Caki2 (cell line): ENCODE results near the gene SERPINA1. TPM values are rescaled to one million over a fixed set of nuclear protein-coding genes. Genes with fewer than 3 reads are reported as not detected.
"Not testable (repeated sequence)": the region's sequence is repeated elsewhere in the genome, so short reads cannot be mapped to it uniquely, and the experiment has no call there.

ENCODE experiments used
- DNase-seq: peaks from one replicate; pipeline ENCODE4 v3.0.0-alpha.2; 2015; ENCODE audit warnings: low read depth
- in situ Hi-C: cut with HindIII; loops from 2 replicates; pipeline ENCODE4 v1.10.0; 2016; ENCODE audit warnings: low sequenced_read_pairs, low pct_unique_long_range_greater_than_20kb, mixed read lengths
- total RNA-seq: library from RNA; depleted of rRNA; stranded (reverse); fragments of >200 nt; shearing (Covaris generic); gene quantifications from 2 replicates; pipeline ENCODE4 v1.2.3, GENCODE V29; 2014; ENCODE audit warnings: low replicate concordance

Gene SERPINA1
- total RNA-seq, 1 experiment from 2014 or later = 0.24 TPM

- in situ Hi-C loops = no loop called here
- DNase-seq = no peak
These were observed 12.1 kb downstream of the SERPINA1 start for GRCh38 chr14:94376108-94376975.

- in situ Hi-C loops = no loop called here
- no peak for DNase-seq
These were observed 12.8 kb downstream of the SERPINA1 start for GRCh38 chr14:94375552-94376107.

- no peak for DNase-seq
- in situ Hi-C loops = no loop called here
These were observed 13.6 kb downstream of the SERPINA1 start for GRCh38 chr14:94374749-94375260.

GRCh38 chr14:94374116-94374515, 14.3 kb downstream of the SERPINA1 start:
- in situ Hi-C loops = no loop called here
- DNase-seq = no peak

- in situ Hi-C loops = no loop called here
- DNase-seq = peak; percentile 69
These were observed 14.7 kb downstream of the SERPINA1 start for GRCh38 chr14:94373708-94374107.

- DNase-seq = no peak
- in situ Hi-C loops = no loop called here
These were observed 16.3 kb downstream of the SERPINA1 start for GRCh38 chr14:94372021-94372605.

GRCh38 chr14:94370524-94370910, 17.9 kb downstream of the SERPINA1 start:
- DNase-seq = no peak
- in situ Hi-C loops = no loop called here

GRCh38 chr14:94369766-94370523, 18.5 kb downstream of the SERPINA1 start:
- DNase-seq, in situ Hi-C loops: not testable (repeated sequence)

- DNase-seq = no peak
- in situ Hi-C loops = no loop called here
These were observed 19.4 kb downstream of the SERPINA1 start for GRCh38 chr14:94368956-94369355.

GRCh38 chr14:94368243-94368590, 20.2 kb downstream of the SERPINA1 start:
- in situ Hi-C loops = no loop called here
- no peak for DNase-seq

- no peak for DNase-seq
- in situ Hi-C loops = no loop called here
These were observed 20.8 kb downstream of the SERPINA1 start for GRCh38 chr14:94367347-94368242.

GRCh38 chr14:94366146-94366915, 22.1 kb downstream of the SERPINA1 start, which contains the start of gene SERPINA2:
Gene SERPINA2, minus strand, starts transcription at chr14:94366698.
- DNase-seq = no peak
- in situ Hi-C loops = no loop called here

- in situ Hi-C loops = no loop called here
- DNase-seq = no peak
These were observed 22.8 kb downstream of the SERPINA1 start for GRCh38 chr14:94365624-94366023.

- DNase-seq = no peak
- in situ Hi-C loops = no loop called here
These were observed 23.4 kb downstream of the SERPINA1 start for GRCh38 chr14:94364964-94365363.

GRCh38 chr14:94364037-94364436, 24.4 kb downstream of the SERPINA1 start:
- in situ Hi-C loops = no loop called here
- DNase-seq = no peak

- DNase-seq = no peak
- in situ Hi-C loops = no loop called here
These were observed 25.2 kb downstream of the SERPINA1 start for GRCh38 chr14:94363151-94363624.

GRCh38 chr14:94362614-94363133, 25.7 kb downstream of the SERPINA1 start:
- in situ Hi-C loops = no loop called here
- DNase-seq = no peak
